Measurements from ENCODE around the gene OTUB1.
"Not testable (repeated sequence)": the region's sequence is repeated elsewhere in the genome, so short reads cannot be mapped to it uniquely, and the experiment has no call there.

OTUB1 gene

DNA sequence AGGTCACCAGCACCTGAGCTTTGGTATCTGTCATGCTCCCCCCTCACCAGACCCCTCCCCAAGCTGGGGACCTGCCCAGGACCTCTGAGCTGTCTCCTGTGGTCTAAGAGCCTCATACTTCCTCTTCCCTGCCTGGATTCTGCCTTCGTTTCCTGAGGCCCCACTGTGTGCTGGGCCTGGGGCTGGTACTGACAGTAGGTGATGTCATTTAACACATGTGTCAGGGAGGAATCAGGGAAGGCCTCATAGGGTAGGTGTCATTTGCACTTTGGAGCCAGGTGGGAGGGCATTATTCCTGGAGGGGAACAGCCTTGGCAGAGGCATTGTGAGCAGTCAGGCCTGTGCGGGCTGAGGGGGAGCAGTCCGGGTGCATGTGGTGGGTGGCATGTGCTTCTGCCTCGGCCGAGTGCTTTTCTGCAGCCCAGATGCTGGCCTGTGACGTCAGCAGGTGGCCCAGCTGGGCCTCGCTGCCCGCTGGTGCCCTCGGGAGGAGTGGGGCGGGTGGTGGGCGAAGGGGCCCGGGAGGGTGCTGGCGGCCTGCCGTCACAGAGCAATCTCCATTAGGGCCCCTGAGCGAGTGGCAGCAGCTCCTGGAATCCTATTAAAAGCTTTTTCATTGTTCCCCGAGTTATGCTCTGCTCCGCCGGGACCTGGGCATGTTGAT lies 58.6 kb downstream of the OTUB1 start:
- no peak for DNase-seq (ENCODE audit: low read depth in 2 of 2)

DNA sequence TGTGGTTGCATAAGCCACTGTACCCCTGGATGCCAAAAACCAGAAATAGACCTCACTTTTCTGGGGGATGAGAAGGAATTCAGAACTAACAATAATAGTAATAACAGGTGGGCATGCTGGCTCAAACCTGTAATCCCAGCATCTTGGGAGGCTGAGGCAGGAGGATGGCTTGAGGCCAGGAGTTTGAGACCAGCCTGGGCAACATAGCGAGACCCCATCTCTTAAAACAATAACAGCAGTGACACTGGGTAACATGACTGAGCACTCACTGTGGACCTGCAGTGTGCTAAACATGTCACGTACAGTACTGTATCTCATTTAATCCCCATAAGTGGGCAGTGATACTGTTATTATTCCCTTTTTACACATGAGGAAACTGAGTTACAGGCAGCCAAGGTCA lies 59.5 kb downstream of the OTUB1 start:
- DNase-seq (ENCODE audit: low read depth in 2 of 2) = no peak

DNA sequence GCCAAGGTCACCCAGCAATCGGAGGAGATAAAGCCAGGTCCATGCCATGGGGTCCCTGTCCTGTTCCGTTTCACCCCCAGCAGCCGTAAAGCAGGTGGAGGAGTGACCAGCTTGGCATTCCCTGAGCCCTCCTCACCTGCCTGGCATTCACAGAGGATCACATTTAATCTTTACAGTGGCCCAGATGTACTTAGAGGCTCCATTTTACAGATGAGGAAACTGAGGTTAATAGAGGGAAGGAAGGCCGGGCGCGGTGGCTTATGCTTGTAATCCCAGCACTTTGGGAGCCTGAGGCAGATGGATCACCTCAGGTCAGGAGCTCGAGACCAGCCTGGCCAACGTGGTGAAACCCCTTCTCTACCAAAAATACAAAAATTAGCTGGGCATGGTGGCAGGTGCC lies 61.1 kb downstream of the OTUB1 start:
- not testable (repeated sequence) for DNase-seq (ENCODE audit: low read depth in 2 of 2)
